D721Med (cell line): ENCODE data around the gene DIP2A.

Experiments
- DNase-seq: peaks from one replicate; pipeline ENCODE4 v3.0.0; 2011; ENCODE audit warnings: low spot score; ENCODE audit not compliant: insufficient read length
- FAIRE-seq: peaks from 2 replicates; lab custom pipeline; 2011; peaks lifted over from hg19 to GRCh38; lab: Jason Lieb, UNC
- CTCF ChIP-seq: IDR thresholded peaks from 2 replicates; pipeline ENCODE4 v1.5.1; 2012; ENCODE audit warnings: mild to moderate bottlenecking, control low read depth; ENCODE audit not compliant: insufficient read depth; ENCODE audit errors: missing control alignments

DIP2A gene

GRCh38 chr21:46546799-46547198, 88.1 kb downstream of the DIP2A start:
- FAIRE-seq = no peak
- TF ChIP-seq CTCF = no peak
- no peak for DNase-seq

GRCh38 chr21:46549650-46550049, 91.0 kb downstream of the DIP2A start:
- FAIRE-seq (no peak), DNase-seq (no peak)
- no peak for TF ChIP-seq CTCF

- no peak for FAIRE-seq
- DNase-seq = no peak
- TF ChIP-seq CTCF = no peak
These were observed 91.6 kb downstream of the DIP2A start for GRCh38 chr21:46550116-46550941.

DNA sequence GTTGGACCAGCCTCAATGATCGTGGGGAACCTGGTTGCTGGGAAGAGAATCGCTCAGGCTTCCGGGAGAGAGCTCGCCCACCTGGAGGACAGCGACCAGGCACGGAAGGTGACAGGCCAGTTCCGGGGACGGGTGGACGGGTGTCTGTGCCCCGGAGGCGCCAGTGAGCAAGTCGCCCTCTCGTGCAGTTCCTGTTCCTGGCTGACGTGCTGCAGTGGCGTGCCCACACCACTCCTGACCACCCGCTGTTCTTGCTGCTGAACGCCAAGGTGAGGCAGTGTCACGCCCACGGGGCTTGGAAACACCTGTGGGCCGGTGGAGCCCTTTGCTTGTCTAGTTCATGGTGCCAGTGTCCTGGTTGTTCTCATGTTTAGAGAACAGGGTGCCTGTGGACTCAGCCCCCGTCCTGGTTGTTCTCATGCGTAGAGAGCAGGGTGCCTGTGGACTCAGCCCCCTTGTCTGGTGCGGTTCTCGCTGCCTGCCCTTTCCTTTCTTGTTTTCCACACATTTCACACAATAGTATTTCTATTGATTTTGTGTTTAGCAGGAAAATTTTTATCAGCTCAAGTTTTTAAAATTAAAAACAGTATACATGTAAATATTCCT, 93.0 kb downstream of the DIP2A start:
- DNase-seq (no peak), FAIRE-seq (no peak)
- TF ChIP-seq CTCF = no peak

GRCh38 chr21:46552274-46552673, 93.6 kb downstream of the DIP2A start:
- DNase-seq (no peak), FAIRE-seq (no peak)

GRCh38 chr21:46552865-46553379, 94.2 kb downstream of the DIP2A start:
- no peak for DNase-seq
- no peak for TF ChIP-seq CTCF
- FAIRE-seq = no peak

More at GRCh38 chr21:46552274-46552673, 93.6 kb downstream of the DIP2A start:
- TF ChIP-seq CTCF = no peak
